ENCODE data around the gene ZNF653. TPM values are rescaled to one million over a fixed set of nuclear protein-coding genes. Genes with fewer than 3 reads are reported as not detected.
"Not testable (repeated sequence)": the region's sequence is repeated elsewhere in the genome, so short reads cannot be mapped to it uniquely, and the experiment has no call there.

Gene ZNF653
- total RNA-seq, 1 experiment from 2014 or later, result 8.8 TPM

DNA sequence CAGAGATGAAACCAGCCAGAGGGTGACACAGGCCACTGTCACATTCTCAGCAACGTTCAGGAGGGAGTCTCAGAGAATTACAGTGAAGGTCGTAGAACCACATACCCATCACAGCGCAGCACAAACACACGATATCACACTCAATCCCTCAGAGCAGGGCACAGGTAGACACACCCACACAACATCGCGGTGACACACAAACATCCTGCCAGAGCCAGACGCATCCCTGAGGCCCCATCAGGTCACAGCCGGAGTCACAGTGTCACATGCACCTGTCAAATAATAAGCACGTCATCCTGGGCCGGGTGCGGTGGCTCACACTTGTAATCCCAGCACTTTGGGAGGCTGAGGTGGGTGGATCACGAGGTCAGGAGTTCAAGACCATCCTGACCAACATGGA, 42.2 kb downstream of the ZNF653 start:
- no peaks in the 10 kb centered on the region for H3K36me3 Mint-ChIP-seq (ENCODE audit: insufficient read depth, unreplicated experiment)
- no TSS peak for BruUV-seq (replicated peaks)
- no peaks in the 10 kb centered on the region for H3K9me3 Mint-ChIP-seq (ENCODE audit: low read depth, unreplicated experiment)
- H3K27me3 Mint-ChIP-seq (ENCODE audit: unreplicated experiment), result peaks cover 18% of the 10 kb centered on the region
- no peak overlapping the region for H3K27ac Mint-ChIP-seq (ENCODE audit: unreplicated experiment)
- H3K4me1 Mint-ChIP-seq (ENCODE audit: low read depth, unreplicated experiment), result no peaks in the 10 kb centered on the region
- TF ChIP-seq CTCF (IDR thresholded peaks at IDR 0.05; ENCODE audit: unreplicated experiment), result no peak
- no peak overlapping the region for H3K4me3 Mint-ChIP-seq (ENCODE audit: low read depth, unreplicated experiment)
- no peak for DNase-seq
- CTCF ChIA-PET, result interaction anchor here (0.6 kb wide), 1 partner anchor 28 kb away, joined by 4 read pairs; no protein-coding TSS in a partner anchor
- intact Hi-C loops (cut with micrococcal nuclease; ENCODE audit: unreplicated experiment), result no loop called here

- Mint-ChIP-seq H3K27me3 (ENCODE audit: unreplicated experiment) (peaks cover 18% of the 10 kb centered on the region), H3K9me3 (ENCODE audit: low read depth, unreplicated experiment) (no peaks in the 10 kb centered on the region), H3K4me1 (ENCODE audit: low read depth, unreplicated experiment) (no peaks in the 10 kb centered on the region), H3K27ac (ENCODE audit: unreplicated experiment) (no peak overlapping the region), H3K36me3 (ENCODE audit: insufficient read depth, unreplicated experiment) (no peaks in the 10 kb centered on the region), H3K4me3 (ENCODE audit: low read depth, unreplicated experiment) (no peak overlapping the region)
- CTCF ChIA-PET, result interaction anchor here (0.6 kb wide), 1 partner anchor 194 kb away, joined by 3 read pairs; no protein-coding TSS in a partner anchor
- DNase-seq, result no peak
- no TSS peak for BruUV-seq (replicated peaks)
- intact Hi-C loops (cut with micrococcal nuclease; ENCODE audit: unreplicated experiment), result no loop called here
- TF ChIP-seq CTCF (IDR thresholded peaks at IDR 0.05; ENCODE audit: unreplicated experiment), result no peak
Measured at GRCh38 chr19:11461453-11461852, 44.2 kb downstream of the ZNF653 start.

- Mint-ChIP-seq H3K4me3 (ENCODE audit: low read depth, unreplicated experiment) (no peak overlapping the region), H3K9me3 (ENCODE audit: low read depth, unreplicated experiment) (no peaks in the 10 kb centered on the region), H3K36me3 (ENCODE audit: insufficient read depth, unreplicated experiment) (no peaks in the 10 kb centered on the region), H3K27ac (ENCODE audit: unreplicated experiment) (no peak overlapping the region), H3K27me3 (ENCODE audit: unreplicated experiment) (peaks cover 18% of the 10 kb centered on the region), H3K4me1 (ENCODE audit: low read depth, unreplicated experiment) (no peaks in the 10 kb centered on the region)
- peak; percentile 15 for TF ChIP-seq CTCF (IDR thresholded peaks at IDR 0.05; ENCODE audit: unreplicated experiment)
- no TSS peak for BruUV-seq (replicated peaks)
- CTCF ChIA-PET, result no interaction called here
- no peak for DNase-seq
- intact Hi-C loops (cut with micrococcal nuclease; ENCODE audit: unreplicated experiment), result no loop called here
Measured at GRCh38 chr19:11460207-11460606, 45.4 kb downstream of the ZNF653 start.

- H3K27ac Mint-ChIP-seq (ENCODE audit: unreplicated experiment); H3K4me1 Mint-ChIP-seq (ENCODE audit: low read depth, unreplicated experiment); intact Hi-C loops (cut with micrococcal nuclease; ENCODE audit: unreplicated experiment); DNase-seq; H3K9me3 Mint-ChIP-seq (ENCODE audit: low read depth, unreplicated experiment); H3K36me3 Mint-ChIP-seq (ENCODE audit: insufficient read depth, unreplicated experiment); H3K4me3 Mint-ChIP-seq (ENCODE audit: low read depth, unreplicated experiment); BruUV-seq (replicated peaks): not testable (repeated sequence)
- CTCF ChIA-PET, result interaction anchor here (0.7 kb wide), 1 partner anchor 111 kb away, joined by 3 read pairs; no protein-coding TSS in a partner anchor
- peaks cover 18% of the 10 kb centered on the region for H3K27me3 Mint-ChIP-seq (ENCODE audit: unreplicated experiment)
Measured at GRCh38 chr19:11458912-11459311, 46.7 kb downstream of the ZNF653 start.

- no TSS peak for BruUV-seq (replicated peaks)
- intact Hi-C loops (cut with micrococcal nuclease; ENCODE audit: unreplicated experiment), result no loop called here
- CTCF ChIA-PET, result interaction anchor here (0.7 kb wide), 1 partner anchor 111 kb away, joined by 3 read pairs; no protein-coding TSS in a partner anchor
- Mint-ChIP-seq H3K27ac (ENCODE audit: unreplicated experiment) (no peak overlapping the region), H3K4me1 (ENCODE audit: low read depth, unreplicated experiment) (no peaks in the 10 kb centered on the region), H3K4me3 (ENCODE audit: low read depth, unreplicated experiment) (no peak overlapping the region), H3K27me3 (ENCODE audit: unreplicated experiment) (peaks cover 18% of the 10 kb centered on the region), H3K36me3 (ENCODE audit: insufficient read depth, unreplicated experiment) (no peaks in the 10 kb centered on the region), H3K9me3 (ENCODE audit: low read depth, unreplicated experiment) (no peaks in the 10 kb centered on the region)
- DNase-seq, result no peak
- TF ChIP-seq CTCF (IDR thresholded peaks at IDR 0.05; ENCODE audit: unreplicated experiment), result no peak
Measured at GRCh38 chr19:11458236-11458900, 47.3 kb downstream of the ZNF653 start.

All from Calu3 (cell line).